ENCODE results near the gene TBC1D3H.
"Not testable (repeated sequence)": the region's sequence is repeated elsewhere in the genome, so short reads cannot be mapped to it uniquely, and the experiment has no call there.

Gene TBC1D3H

DNA sequence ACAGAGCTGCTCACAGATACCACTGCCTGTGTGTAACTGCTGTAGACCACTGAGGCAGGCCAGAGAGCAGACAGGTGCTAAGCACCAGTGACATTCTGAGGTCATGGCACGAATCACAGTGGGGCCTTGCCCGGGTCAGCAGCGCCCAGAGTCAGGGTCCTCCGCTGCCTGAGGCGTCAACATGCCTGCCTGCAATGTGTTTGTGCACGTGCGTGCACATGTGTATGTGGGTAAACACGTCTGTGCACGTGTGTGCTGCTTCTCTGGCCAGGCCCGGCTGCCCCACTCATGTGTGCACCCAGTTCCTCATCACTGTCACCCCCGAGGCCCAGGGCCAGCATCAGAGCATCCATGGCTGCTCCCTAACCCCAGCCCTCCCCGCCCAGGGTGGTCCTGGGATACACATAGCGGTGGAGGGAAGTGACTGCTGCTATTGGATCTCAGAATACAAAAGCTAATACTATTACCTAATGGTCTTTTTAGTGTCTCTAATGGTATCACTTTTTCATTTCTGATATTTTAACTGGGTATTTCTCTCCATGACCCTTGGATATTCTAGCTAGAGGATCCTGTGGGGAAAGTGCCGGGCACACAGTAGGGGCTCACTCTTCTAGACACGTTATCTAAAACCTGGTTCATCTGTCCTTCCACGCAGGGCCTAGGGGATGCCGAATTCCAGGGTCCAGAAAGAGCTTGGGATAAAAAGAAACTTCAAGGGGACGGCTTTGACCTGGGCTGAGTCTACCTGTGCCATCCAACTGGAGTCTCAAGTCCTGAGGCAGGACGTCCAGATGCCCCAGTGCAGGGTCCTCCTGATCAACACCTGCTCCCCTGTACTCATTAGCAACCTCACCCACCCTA is at the start of gene TBC1D3H:
Gene TBC1D3H (minus strand): TSS at position 51 of the 861 bp plus-strand sequence. CDS start 1,540 bp downstream, outside the sequence.
- DNase-seq, result not testable (repeated sequence)

DNA sequence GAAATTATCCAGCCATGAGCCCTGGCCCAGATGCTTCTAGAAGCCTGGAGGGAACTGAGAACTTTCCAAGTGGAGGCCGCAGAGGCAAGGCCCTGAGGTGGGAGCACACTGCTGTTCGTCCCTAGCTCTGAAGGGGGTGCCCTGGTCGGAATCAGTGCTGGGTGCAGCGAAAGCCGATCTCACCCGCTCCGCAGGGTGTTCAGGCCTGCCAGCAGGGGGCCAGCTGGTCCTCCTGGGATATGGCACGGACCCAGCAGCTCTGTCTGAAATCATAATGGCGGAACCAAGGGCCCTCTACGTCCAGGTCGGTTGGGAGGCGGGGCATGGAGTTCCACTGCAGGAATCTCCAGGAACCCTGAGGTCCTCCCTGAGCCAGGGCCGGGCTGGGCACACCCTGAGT is 40.7 kb upstream of the TBC1D3H start:
- DNase-seq, result not testable (repeated sequence)

DNA sequence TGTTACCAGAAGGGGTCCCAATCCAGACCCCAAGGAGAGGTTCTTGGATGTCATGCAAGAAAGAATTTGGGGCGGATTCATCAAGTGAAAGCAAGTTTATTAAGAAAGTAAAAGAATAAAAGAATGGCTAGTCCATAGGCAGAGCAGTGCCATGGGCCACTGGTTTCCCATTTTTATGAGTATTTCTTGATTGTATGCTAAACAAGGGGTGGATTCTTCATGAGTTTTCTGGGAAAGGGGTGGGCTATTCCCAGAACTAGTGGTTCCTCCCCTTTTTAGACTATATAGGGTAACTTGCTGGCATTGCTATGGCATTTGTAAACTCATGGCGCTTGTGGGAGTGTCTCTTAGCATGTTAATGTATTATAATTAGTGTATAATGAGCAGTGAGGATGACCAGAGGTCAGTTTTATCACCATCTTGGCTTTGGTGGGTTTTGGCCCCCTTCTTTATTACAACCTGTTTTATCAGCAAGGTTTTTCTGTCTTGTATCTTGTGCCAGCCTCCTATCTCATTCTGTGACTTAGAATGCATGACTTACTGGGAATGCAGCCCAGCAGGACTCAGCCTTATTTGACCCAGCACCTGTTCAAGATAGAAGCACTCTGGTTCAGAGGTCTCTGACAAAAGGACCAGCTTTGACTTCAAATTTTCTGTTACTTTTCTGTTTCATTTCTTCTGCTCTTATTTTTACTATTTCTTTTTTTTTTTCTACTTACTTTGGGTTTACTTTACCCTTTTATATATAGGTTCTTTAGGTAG is 27.1 kb upstream of the TBC1D3H start:
- not testable (repeated sequence) for DNase-seq

DNA sequence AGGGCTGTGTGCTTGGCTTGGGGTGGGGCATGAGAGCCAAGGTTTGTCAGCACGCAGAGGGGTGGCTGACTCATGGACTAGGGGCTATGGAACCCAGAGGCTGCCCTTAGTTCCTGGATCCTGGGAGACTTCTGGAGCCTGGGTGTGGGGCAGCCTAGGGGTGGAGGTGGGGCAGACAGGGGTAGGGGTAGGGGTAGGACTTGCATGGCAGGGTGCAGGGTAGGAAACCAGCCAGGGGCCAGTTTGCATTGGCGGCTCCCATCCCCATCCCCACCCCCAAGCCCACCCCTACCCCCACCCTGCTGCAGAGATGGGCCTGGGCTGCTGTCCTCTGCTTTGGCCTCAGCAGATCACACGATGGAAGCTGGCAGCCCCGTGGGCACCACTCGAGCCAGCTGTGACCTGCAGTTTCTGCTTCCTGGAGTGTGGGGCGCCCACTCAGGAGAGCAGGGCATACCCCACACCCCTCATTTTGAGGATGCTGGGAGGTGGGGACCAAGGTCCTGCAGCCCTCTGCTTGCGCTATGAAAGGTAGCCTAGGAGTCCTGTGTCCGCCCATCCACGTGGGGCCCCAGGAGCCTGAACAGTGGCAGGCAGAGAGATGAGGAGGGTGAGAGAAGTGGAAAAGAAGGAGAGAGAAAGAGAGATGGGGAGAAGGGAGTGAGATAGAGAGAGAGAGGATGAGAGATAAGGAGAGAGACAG is 2.9 kb upstream of the TBC1D3H start:
- DNase-seq, result not testable (repeated sequence)

DNA sequence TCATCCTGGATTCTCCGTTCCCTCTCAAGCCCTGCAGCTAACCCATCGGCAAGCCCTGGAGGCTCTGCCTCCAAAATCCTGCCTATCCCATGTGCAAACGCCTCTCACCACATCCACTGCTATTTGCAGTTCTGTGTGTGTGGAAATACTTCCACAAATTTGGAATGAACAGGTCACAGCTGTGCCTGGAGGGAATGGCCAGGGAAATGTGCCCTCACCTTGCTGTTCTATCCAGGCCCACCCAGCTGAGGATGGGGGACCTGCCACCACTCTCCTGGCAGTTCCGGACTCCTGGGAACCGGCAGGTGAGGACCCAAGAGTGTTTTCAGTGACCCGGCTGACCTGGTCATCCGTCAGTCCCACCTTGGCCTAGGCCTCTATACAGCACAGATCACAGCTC is 12.3 kb downstream of the TBC1D3H start:
- not testable (repeated sequence) for DNase-seq

GRCh38 chr17:36362496-36362895 is 25.7 kb downstream of the TBC1D3H start:
- not testable (repeated sequence) for DNase-seq

Measured in Kasumi-1 (cell line).